Activated naive CD4-positive, alpha-beta T cell treated with anti-CD3 and anti-CD28 coated beads, Interleukin-2, amount 10 ng/mL, durations not matched to agents 7 days and 5 days (primary cell): ENCODE data around the gene CDH26.

Experiments used
- CTCF ChIA-PET: fragments of 350-600 bp; sonication (Branson Sonifier 250); formaldehyde crosslinking; loops from one replicate; lab custom pipeline; 2021; ENCODE audit warnings: antibody characterized with exemption; lab: Charles Lee
- DNase-seq: peaks from one replicate; pipeline ENCODE4 v3.0.0-alpha.2; 2020
- H3K27ac Mint-ChIP-seq: one replicate; pipeline ENCODE4 v1.8.0; 2021; ENCODE audit warnings: mild to moderate bottlenecking, moderate library complexity, mixed read lengths
- H3K27me3 Mint-ChIP-seq: one replicate; pipeline ENCODE4 v1.8.0; 2021; ENCODE audit warnings: mild to moderate bottlenecking, mixed read lengths
- H3K36me3 Mint-ChIP-seq: one replicate; pipeline ENCODE4 v1.8.0; 2021; ENCODE audit warnings: mixed read lengths
- H3K4me1 Mint-ChIP-seq: one replicate; pipeline ENCODE4 v1.8.0; 2021; ENCODE audit warnings: mixed read lengths
- H3K4me3 Mint-ChIP-seq: one replicate; pipeline ENCODE4 v1.8.0; 2021; ENCODE audit warnings: mild to moderate bottlenecking, moderate library complexity, mixed read lengths
- H3K9me3 Mint-ChIP-seq: one replicate; pipeline ENCODE4 v1.8.0; 2021; ENCODE audit warnings: mixed read lengths

Gene CDH26

GRCh38 chr20:60021104-60021503 lies 62.9 kb downstream of the CDH26 start:
- Mint-ChIP-seq H3K9me3 (peaks cover 2% of the 10 kb centered on the region), H3K27ac (no peak overlapping the region), H3K4me1 (peaks cover 2% of the 10 kb centered on the region), H3K36me3 (no peaks in the 10 kb centered on the region), H3K4me3 (no peak overlapping the region), H3K27me3 (peaks cover 4% of the 10 kb centered on the region)
- DNase-seq: no peak
- CTCF ChIA-PET: interaction anchor here (0.6 kb wide), 1 partner anchor 253 kb away, joined by 3 read pairs; no protein-coding TSS in a partner anchor

- peaks cover 2% of the 10 kb centered on the region for H3K9me3 Mint-ChIP-seq
- CTCF ChIA-PET: no interaction called here
- no peak overlapping the region for H3K27ac Mint-ChIP-seq
- DNase-seq: no peak
- no peaks in the 10 kb centered on the region for H3K36me3 Mint-ChIP-seq
- H3K4me3 Mint-ChIP-seq: no peak overlapping the region
- peaks cover 2% of the 10 kb centered on the region for H3K4me1 Mint-ChIP-seq
- H3K27me3 Mint-ChIP-seq: peaks cover 4% of the 10 kb centered on the region
These were observed 64.6 kb downstream of the CDH26 start for GRCh38 chr20:60022849-60023248.

- H3K9me3 Mint-ChIP-seq: no peaks in the 10 kb centered on the region
- no peaks in the 10 kb centered on the region for H3K36me3 Mint-ChIP-seq
- no peak for DNase-seq
- CTCF ChIA-PET: no interaction called here
- H3K27ac Mint-ChIP-seq: no peak overlapping the region
- H3K27me3 Mint-ChIP-seq: peaks cover 4% of the 10 kb centered on the region
- H3K4me1 Mint-ChIP-seq: no peaks in the 10 kb centered on the region
- no peak overlapping the region for H3K4me3 Mint-ChIP-seq
These were observed 66.0 kb downstream of the CDH26 start for GRCh38 chr20:60024245-60024644.

- Mint-ChIP-seq H3K36me3 (no peaks in the 10 kb centered on the region), H3K27ac (no peak overlapping the region), H3K9me3 (no peaks in the 10 kb centered on the region), H3K27me3 (peaks cover 4% of the 10 kb centered on the region), H3K4me3 (no peak overlapping the region), H3K4me1 (no peaks in the 10 kb centered on the region)
- CTCF ChIA-PET: no interaction called here
- no peak for DNase-seq
These were observed 66.6 kb downstream of the CDH26 start for GRCh38 chr20:60024801-60025200.

- CTCF ChIA-PET: no interaction called here
- no peaks in the 10 kb centered on the region for H3K4me1 Mint-ChIP-seq
- no peak overlapping the region for H3K27ac Mint-ChIP-seq
- DNase-seq: no peak
- peaks cover 4% of the 10 kb centered on the region for H3K27me3 Mint-ChIP-seq
- H3K36me3 Mint-ChIP-seq: no peaks in the 10 kb centered on the region
- H3K4me3 Mint-ChIP-seq: no peak overlapping the region
- no peaks in the 10 kb centered on the region for H3K9me3 Mint-ChIP-seq
These were observed 67.8 kb downstream of the CDH26 start for GRCh38 chr20:60026010-60026409.

- Mint-ChIP-seq H3K4me3 (no peak overlapping the region), H3K27me3 (no peaks in the 10 kb centered on the region), H3K27ac (no peak overlapping the region), H3K36me3 (no peaks in the 10 kb centered on the region), H3K9me3 (peaks cover under 1% of the 10 kb centered on the region), H3K4me1 (no peaks in the 10 kb centered on the region)
- CTCF ChIA-PET: no interaction called here
- DNase-seq: no peak
These were observed 72.2 kb downstream of the CDH26 start for GRCh38 chr20:60030471-60030870.

GRCh38 chr20:60031107-60031506 lies 72.9 kb downstream of the CDH26 start:
- no peak overlapping the region for H3K4me3 Mint-ChIP-seq
- no peaks in the 10 kb centered on the region for H3K36me3 Mint-ChIP-seq

GRCh38 chr20:60034231-60035110 lies 76.2 kb downstream of the CDH26 start:
- no peaks in the 10 kb centered on the region for H3K36me3 Mint-ChIP-seq
- peaks cover 26% of the 10 kb centered on the region for H3K27me3 Mint-ChIP-seq
- no peak overlapping the region for H3K27ac Mint-ChIP-seq

More at GRCh38 chr20:60031107-60031506, 72.9 kb downstream of the CDH26 start:
- H3K27me3 Mint-ChIP-seq: peaks cover 2% of the 10 kb centered on the region
- H3K4me1 Mint-ChIP-seq: no peaks in the 10 kb centered on the region
- CTCF ChIA-PET: no interaction called here
- DNase-seq: no peak
- no peak overlapping the region for H3K27ac Mint-ChIP-seq
- peaks cover 5% of the 10 kb centered on the region for H3K9me3 Mint-ChIP-seq

GRCh38 chr20:60035486-60035885 lies 77.3 kb downstream of the CDH26 start:
- H3K4me3 Mint-ChIP-seq: no peak overlapping the region
- no peaks in the 10 kb centered on the region for H3K36me3 Mint-ChIP-seq
- H3K27ac Mint-ChIP-seq: no peak overlapping the region
- DNase-seq: no peak
- peaks cover 29% of the 10 kb centered on the region for H3K27me3 Mint-ChIP-seq
- peaks cover 6% of the 10 kb centered on the region for H3K9me3 Mint-ChIP-seq
- no peaks in the 10 kb centered on the region for H3K4me1 Mint-ChIP-seq
- CTCF ChIA-PET: no interaction called here

More at GRCh38 chr20:60034231-60035110, 76.2 kb downstream of the CDH26 start:
- Mint-ChIP-seq H3K4me3 (no peak overlapping the region), H3K4me1 (no peaks in the 10 kb centered on the region), H3K9me3 (peaks cover 6% of the 10 kb centered on the region)
- DNase-seq: no peak
- CTCF ChIA-PET: no interaction called here

- CTCF ChIA-PET: no interaction called here
- H3K4me3 Mint-ChIP-seq: no peak overlapping the region
- H3K27me3 Mint-ChIP-seq: peaks cover 38% of the 10 kb centered on the region
- H3K27ac Mint-ChIP-seq: no peak overlapping the region
- no peak for DNase-seq
- H3K36me3 Mint-ChIP-seq: no peaks in the 10 kb centered on the region
- H3K9me3 Mint-ChIP-seq: peaks cover 6% of the 10 kb centered on the region
- H3K4me1 Mint-ChIP-seq: no peaks in the 10 kb centered on the region
These were observed 78.1 kb downstream of the CDH26 start for GRCh38 chr20:60036346-60036745.

- Mint-ChIP-seq H3K27me3 (peaks cover 43% of the 10 kb centered on the region), H3K4me1 (no peaks in the 10 kb centered on the region), H3K9me3 (peaks cover 6% of the 10 kb centered on the region), H3K27ac (no peak overlapping the region), H3K4me3 (no peak overlapping the region), H3K36me3 (no peaks in the 10 kb centered on the region)
- CTCF ChIA-PET: no interaction called here
- DNase-seq: no peak
These were observed 78.7 kb downstream of the CDH26 start for GRCh38 chr20:60036746-60037499.

- no peaks in the 10 kb centered on the region for H3K36me3 Mint-ChIP-seq
- H3K27me3 Mint-ChIP-seq: peaks cover 49% of the 10 kb centered on the region
- peaks cover 6% of the 10 kb centered on the region for H3K9me3 Mint-ChIP-seq
- CTCF ChIA-PET: no interaction called here
- H3K4me3 Mint-ChIP-seq: no peak overlapping the region
- H3K27ac Mint-ChIP-seq: no peak overlapping the region
- DNase-seq: no peak
- no peaks in the 10 kb centered on the region for H3K4me1 Mint-ChIP-seq
These were observed 80.3 kb downstream of the CDH26 start for GRCh38 chr20:60038400-60039008.

- no peaks in the 10 kb centered on the region for H3K4me1 Mint-ChIP-seq
- no peak overlapping the region for H3K27ac Mint-ChIP-seq
- H3K9me3 Mint-ChIP-seq: peaks cover 6% of the 10 kb centered on the region
- H3K4me3 Mint-ChIP-seq: no peak overlapping the region
- no peak for DNase-seq
- CTCF ChIA-PET: no interaction called here
- H3K36me3 Mint-ChIP-seq: no peaks in the 10 kb centered on the region
- H3K27me3 Mint-ChIP-seq: peaks cover 49% of the 10 kb centered on the region
These were observed 81.3 kb downstream of the CDH26 start for GRCh38 chr20:60039526-60039925.

GRCh38 chr20:60040471-60041162 lies 82.4 kb downstream of the CDH26 start:
- no peaks in the 10 kb centered on the region for H3K4me1 Mint-ChIP-seq
- H3K36me3 Mint-ChIP-seq: no peaks in the 10 kb centered on the region
- H3K27me3 Mint-ChIP-seq: peaks cover 49% of the 10 kb centered on the region
- no peak overlapping the region for H3K4me3 Mint-ChIP-seq
- H3K27ac Mint-ChIP-seq: no peak overlapping the region
- H3K9me3 Mint-ChIP-seq: peaks cover 3% of the 10 kb centered on the region
- CTCF ChIA-PET: no interaction called here
- DNase-seq: no peak
